ENCODE measurements around the gene LPGAT1.

LPGAT1 gene

DNA sequence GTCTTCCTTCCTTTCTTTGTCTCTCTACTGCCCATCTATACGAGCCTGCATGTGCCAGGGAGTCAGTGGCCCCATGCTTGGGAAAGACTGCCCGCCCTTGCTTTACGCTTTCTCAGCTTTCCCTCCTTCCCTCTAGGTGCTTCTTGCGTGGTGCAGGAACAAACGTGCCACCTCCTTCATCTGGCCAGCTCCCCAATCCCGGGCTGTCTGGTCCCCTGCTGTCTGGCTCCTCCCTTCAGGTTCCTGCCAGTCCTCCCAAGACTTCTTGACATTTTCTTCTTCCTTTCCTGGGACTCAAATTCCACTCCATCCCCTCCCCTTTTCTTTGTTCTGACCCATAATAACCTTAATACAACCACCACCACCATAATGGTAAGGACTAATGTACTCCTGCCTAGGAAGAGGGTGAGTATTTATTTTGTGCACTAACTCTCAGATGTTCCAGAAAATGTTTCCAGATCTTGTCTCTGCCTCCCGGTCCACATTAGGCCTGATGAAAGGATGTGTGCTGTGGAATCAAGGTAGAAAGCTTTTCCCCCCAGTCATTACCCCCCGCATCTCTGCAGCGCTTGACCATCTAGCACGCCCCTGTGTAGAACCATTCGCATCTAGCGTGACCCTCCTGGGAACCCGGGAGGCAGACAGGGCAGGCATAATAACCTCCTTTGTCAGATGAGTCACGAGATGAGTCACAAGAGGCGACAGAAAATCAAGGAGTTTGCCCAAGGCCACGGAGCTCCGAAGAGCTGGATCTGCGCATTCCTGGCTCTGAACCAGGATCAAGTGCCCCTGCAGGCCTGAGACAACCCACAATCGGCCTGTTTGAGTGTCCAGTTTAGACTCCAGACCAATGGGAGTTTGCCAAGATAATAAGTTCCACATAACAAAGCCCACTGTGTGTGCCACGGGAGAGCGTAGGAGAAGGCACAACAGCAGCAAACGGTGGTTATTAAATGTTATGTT is 95.1 kb downstream of the LPGAT1 start:
- no peak for DNase-seq (ENCODE audit: low spot score)
- TF ChIP-seq, protein P1, sequence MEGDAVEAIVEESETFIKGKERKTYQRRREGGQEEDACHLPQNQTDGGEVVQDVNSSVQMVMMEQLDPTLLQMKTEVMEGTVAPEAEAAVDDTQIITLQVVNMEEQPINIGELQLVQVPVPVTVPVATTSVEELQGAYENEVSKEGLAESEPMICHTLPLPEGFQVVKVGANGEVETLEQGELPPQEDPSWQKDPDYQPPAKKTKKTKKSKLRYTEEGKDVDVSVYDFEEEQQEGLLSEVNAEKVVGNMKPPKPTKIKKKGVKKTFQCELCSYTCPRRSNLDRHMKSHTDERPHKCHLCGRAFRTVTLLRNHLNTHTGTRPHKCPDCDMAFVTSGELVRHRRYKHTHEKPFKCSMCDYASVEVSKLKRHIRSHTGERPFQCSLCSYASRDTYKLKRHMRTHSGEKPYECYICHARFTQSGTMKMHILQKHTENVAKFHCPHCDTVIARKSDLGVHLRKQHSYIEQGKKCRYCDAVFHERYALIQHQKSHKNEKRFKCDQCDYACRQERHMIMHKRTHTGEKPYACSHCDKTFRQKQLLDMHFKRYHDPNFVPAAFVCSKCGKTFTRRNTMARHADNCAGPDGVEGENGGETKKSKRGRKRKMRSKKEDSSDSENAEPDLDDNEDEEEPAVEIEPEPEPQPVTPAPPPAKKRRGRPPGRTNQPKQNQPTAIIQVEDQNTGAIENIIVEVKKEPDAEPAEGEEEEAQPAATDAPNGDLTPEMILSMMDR (IDR thresholded peaks at IDR 0.05), result no peak
- no peak overlapping the region for H3K27ac ChIP-seq
- no peak overlapping the region for H3K4me3 ChIP-seq

DNA sequence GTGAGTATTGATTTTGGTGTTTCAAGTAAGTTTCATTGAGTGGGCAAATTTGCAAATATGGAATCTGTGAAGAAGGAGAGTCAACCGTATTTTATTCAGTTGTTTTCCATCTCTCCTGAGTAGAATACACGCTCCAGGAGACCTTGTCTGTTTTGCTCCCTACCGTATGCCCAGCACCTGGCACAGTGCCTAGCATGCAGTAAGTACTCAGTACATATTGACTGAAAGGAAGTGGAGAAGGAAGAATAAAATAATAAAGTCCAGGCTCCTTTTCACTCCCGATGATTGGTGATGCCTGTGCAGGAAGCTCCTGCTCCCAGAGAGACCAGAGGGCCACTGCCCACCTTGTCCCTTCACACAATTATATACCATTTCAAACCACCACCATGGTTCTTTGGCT is 95.8 kb downstream of the LPGAT1 start:
- Histone ChIP-seq H3K27ac (no peak overlapping the region), H3K4me3 (no peak overlapping the region)
- no peak for DNase-seq (ENCODE audit: low spot score)
- TF ChIP-seq, protein P1 (IDR thresholded peaks at IDR 0.05), result no peak

GRCh38 chr1:211734359-211734758 is 96.2 kb downstream of the LPGAT1 start:
- no peak overlapping the region for H3K27ac ChIP-seq

GRCh38 chr1:211732293-211732980 is 98.1 kb downstream of the LPGAT1 start:
- no peak overlapping the region for H3K27ac ChIP-seq
- TF ChIP-seq, protein P1 (IDR thresholded peaks at IDR 0.05), result no peak
- H3K4me3 ChIP-seq, result no peak overlapping the region
- DNase-seq (ENCODE audit: low spot score), result no peak

More at GRCh38 chr1:211734359-211734758, 96.2 kb downstream of the LPGAT1 start:
- TF ChIP-seq, protein P1 (IDR thresholded peaks at IDR 0.05), result no peak
- no peak overlapping the region for H3K4me3 ChIP-seq
- no peak for DNase-seq (ENCODE audit: low spot score)

DNA sequence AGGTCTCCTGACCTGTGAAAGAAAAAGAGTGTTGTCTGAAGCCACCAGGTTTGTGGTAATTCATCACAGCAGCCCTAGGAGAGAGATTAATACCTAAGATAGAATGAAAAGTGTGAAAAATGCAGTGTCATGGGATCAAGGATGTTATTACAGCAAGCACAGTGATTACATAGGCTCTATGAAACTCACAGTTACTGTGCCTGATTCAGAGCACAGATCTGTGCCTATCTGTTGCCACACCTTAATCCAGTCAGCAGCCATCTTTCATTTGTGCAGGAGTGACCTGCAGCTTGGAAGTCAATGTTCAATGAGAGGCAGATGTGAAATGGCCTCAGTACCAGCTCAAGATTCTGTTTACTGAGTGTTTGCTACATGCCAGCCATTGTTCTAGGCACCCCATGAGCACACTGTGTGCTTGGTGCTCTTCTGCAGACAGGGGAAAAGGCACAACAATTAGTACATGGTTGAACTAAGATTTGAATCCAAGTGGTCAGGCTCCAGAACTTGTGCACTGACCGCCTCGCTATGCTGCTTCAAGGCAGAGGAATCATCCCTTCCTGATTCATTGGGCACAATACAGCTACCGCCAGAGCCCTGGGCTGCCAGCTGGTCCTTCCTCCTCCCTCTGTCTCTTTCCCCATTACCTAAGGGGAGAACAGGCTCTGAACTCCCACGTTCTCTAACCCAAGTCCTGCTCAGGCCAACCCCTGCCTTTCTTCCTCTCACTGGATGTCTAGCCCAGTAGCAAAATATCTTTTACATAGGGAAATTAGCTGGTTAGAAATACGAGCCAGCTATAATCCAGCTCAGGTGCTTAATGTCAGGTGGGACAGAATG is 98.9 kb downstream of the LPGAT1 start:
- H3K27ac ChIP-seq, result no peak overlapping the region
- DNase-seq (ENCODE audit: low spot score), result no peak
- TF ChIP-seq, protein P1 (IDR thresholded peaks at IDR 0.05), result no peak

DNA sequence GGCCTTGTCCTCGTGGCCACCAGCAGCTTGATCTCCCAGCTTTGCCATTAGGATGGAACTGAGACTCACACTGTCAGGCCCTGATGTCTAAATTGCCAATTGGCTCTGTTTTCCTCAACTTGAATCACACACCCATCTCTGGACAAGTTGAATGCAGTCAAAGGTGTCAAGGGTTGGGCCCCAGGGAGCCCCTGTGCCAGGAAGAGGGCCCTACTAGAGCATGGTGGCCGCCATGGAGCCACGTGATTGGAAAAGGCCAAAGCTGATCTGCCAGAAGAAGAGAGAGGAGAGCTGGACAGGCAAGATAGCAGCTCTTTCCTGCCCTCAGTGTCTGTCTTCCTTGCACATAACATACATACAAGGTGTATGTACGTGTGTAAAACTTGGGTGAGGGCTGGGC is 100.2 kb downstream of the LPGAT1 start:
- DNase-seq (ENCODE audit: low spot score), result no peak
- Histone ChIP-seq H3K27ac (no peak overlapping the region), H3K4me3 (no peak overlapping the region)
- TF ChIP-seq, protein P1 (IDR thresholded peaks at IDR 0.05), result no peak

More for the DNA sequence above, 98.9 kb downstream of the LPGAT1 start:
- no peak overlapping the region for H3K4me3 ChIP-seq
